ENCODE results near the gene CNTNAP5.

CNTNAP5 gene

DNA sequence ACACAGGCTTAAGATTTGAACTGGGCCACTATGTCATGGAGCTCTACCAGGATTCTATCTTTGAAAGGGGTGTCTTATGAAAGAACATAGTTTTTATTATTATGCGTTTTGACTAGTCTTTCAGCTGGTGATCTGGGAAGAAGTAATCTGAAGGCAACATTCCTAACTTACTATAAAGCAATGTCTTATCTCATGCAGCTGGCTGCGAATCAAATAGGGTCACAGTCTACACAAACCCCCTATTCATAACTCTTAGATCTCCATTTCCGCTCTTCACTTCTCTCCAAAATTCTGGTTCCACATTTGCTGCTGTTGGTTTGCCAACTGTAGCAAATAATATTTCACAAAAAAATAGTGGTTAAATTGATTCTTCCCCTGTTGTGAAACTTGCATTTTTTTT is 813.3 kb downstream of the CNTNAP5 start:
- no peak for DNase-seq

DNA sequence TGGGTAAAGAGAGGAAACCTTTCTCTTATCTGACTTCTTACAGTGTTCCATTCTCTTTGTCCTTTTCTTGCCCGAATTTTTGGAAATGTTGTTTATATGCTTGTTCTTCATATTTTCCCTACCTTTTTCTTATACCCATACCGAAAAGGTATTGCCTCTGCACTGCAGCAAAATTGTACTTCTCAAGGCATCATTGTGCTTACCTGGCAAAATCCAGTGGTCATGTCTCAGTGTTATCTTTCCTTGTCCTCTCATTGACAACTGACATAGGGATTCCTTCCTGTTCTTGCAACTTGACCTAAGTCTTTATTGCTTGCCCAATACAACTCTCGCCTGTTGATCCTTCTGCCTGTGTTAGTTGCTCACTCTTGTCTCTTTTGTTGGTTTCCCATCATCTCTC is 842.2 kb downstream of the CNTNAP5 start:
- no peak for DNase-seq

DNA sequence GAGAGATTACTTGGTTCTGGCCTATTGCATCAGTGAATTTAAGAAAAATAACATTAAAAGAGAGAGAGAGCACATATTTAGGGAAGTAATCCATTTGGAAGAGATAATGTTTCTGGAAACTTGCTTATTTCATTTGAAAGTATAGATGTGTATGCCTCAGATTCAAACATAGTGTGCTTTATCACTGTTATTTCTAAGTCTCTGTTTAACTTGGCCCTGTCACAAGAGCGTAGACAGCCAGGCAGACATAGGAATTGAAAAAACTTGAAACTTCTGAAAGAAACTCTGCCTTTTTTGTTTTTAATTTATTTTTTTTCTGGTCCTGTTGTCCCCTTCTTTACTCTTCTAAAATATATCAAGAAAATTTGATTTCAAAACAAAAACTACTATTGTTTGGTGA is 849.1 kb downstream of the CNTNAP5 start:
- no peak for DNase-seq

- no peak for DNase-seq
Measured at GRCh38 chr2:124874676-124875075, 849.6 kb downstream of the CNTNAP5 start.

DNA sequence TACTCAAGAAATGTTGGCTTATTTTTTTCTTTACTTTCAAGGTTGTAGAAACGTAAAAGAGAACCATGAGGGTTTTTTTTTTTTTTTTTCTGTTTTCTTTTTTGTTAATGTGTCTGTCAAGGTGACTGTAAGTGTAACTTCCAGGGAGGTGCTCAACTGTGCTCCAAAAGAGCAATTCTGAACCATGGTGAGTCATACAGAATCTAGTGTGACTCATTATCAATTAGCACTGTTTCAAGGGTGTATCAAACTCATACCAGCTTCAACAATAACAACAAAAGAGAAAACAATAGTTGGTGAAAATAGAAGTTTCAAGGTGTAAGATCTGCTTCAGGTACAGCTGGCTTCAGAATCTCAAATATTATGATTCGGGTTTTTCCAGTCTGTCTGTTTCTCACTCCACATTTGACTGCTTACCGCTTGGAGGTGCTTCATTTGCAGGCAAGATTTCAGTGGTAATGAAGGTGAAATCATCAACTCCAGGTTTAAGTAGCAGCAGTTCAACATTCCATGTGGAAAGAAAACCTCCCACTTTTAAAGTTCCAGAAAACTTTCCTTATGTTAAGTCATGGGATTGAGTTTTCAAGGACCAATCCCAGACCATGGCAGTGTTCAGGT is 850.6 kb downstream of the CNTNAP5 start:
- no peak for DNase-seq

DNA sequence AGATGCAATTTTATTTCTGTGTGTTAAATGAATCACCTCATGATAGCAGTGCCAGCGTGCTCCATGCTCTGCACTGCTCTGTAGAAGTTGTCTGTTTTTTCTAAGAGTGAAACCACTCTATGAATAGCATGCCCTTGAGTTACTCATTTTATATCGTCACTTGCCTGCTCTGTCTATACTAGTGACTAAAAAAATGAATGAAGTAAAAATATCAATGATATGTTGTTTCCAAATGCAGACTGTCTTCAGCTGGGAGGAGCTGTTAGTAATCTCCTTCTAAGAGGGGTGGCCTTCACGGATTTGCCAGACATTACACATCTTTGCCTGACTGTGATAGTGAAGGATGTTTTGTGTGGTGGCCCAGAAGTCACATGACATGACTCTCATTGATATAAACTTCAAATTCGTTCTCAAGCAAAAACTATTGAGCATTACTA is 852.1 kb downstream of the CNTNAP5 start:
- DNase-seq = no peak

DNA sequence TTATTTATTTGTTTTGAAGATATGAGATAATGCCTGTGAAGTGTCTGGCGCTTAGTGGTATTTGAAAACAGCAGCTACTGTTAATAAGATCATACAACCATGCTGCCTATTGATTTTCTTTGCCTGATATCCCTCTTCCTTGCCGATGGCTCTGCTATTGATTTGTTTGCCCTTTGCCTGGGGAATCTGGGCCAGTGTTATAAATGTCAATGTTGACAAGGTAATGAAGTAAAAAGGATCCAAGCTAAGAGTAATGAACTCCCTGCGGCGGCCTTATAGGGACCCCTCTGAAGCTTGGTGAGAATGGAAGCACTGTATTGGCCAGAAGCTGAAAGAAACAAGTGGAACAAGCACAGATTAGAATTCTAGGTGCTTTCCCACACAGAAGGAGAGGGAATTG is 854.6 kb downstream of the CNTNAP5 start:
- DNase-seq = no peak

GRCh38 chr2:124880995-124881394 is 855.9 kb downstream of the CNTNAP5 start:
- no peak for DNase-seq

DNA sequence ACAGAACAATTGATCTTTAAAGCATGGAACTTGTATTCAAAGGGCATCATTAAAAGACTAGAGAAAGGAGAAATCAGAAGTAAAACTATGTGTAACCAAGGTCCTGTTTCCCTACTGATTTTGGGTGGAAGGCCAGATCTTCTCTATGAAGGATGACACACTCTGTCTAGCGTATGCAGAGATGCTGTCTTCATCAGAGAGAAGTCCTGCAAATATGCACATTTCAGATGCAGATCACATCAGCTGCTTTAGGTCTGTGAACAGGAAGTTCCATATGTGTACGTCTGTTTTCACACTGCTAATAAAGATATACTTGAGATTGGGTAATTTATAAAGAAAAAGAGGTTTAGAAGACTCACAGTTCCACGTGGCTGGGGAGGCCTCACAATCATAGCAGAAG is 857.3 kb downstream of the CNTNAP5 start:
- DNase-seq = no peak

- no peak for DNase-seq
Measured at GRCh38 chr2:124883595-124883994, 858.5 kb downstream of the CNTNAP5 start.

GRCh38 chr2:124884315-124884714 is 859.2 kb downstream of the CNTNAP5 start:
- no peak for DNase-seq

- DNase-seq = no peak
Measured at GRCh38 chr2:124886216-124886615, 861.1 kb downstream of the CNTNAP5 start.

GRCh38 chr2:124887466-124887865 is 862.4 kb downstream of the CNTNAP5 start:
- DNase-seq = no peak

DNA sequence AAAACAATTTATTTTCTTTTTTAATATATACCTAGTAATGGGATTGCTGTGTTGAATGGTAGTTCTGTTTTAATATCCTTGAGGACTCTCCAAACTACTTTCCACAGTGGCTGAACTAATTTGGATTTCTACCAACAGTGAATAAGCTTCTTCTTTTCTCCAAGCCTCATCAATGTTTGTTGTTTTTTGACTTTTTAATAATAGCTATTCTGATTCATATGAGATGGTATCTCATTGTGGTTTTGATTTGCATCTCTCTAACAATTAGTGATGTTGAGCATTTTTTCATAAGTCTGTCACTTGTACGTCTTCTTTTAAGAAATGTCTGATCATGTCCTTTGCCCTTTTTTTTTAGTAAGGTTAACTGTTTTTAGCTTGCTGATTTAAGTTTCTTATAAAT is 863.3 kb downstream of the CNTNAP5 start:
- DNase-seq = no peak

DNA sequence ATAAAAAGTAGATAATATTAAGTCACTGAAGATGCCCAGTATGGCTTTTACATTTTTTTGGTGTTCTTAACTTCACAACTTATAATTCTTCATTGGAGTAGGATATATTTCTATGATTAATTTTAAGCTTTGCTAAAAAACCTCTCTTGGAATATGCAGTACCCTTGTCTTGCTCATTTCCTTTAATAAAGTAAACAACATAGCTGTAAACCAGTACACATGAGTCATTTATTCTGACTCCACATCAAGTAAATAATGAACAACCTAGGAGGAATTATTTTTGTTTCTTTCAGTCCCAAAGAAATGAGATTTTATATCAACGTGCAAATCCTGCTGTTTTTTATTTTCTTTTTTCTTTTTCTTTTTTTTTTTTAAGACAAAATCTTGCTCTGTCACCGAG is 869.1 kb downstream of the CNTNAP5 start:
- DNase-seq = no peak

DNA sequence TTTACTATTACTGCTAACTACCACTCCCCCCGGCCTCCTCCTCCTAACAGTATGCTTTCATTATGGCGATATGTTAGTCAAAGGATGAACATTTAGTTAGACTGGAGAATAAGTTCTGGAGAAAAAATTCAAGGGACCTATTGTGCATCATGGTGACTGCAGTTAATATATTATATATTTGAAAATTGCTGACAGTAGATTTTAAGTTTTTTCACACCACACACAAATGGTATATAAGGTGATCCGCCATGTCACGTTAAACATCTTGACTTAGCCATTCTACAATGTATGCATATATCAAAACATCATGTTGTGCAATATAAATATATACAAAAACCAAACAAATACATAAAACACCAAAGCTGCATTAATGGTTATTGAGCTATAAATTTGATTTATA is 873.7 kb downstream of the CNTNAP5 start:
- DNase-seq = no peak

DNA sequence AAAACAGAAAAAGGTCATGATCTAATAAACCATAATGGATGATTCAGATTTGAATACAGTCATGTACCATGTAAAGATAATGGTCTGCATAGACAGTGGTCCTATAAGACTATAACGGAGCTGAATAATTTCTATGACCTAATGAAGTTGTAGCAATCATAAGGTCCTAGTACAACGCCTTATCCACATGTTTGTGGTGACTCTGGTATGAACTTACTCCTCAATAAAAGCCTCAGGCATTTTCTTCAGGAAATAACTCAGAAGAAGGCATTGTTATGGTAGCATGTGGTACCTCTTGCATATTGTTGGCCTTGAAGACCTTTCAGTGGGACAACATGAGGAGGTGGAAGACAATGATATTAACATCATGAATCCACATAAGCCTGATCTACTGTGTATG is 883.3 kb downstream of the CNTNAP5 start:
- DNase-seq = no peak

DNA sequence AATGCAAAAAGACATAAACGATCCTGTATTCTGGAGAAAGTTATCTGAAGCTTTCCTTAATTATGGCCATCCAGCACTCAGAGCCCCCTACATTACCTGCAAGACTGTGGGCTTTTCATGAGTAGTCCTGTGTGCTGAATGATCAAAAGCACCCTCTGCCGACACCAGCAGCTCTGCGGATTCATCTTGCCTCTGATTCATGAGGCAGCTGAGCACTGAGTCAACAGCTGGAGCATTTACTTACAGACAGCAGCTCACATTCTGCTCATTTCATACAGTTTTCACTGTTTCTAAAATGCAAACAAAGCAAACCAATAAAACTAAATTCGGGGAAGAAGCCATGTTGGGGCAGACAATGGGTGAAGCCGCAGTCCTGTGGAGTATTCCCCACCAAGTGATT is 886.5 kb downstream of the CNTNAP5 start:
- DNase-seq = no peak

GRCh38 chr2:124913868-124914267 is 888.8 kb downstream of the CNTNAP5 start:
- no peak for DNase-seq

- DNase-seq = no peak
Measured at GRCh38 chr2:124915567-124915966, 890.5 kb downstream of the CNTNAP5 start.

DNA sequence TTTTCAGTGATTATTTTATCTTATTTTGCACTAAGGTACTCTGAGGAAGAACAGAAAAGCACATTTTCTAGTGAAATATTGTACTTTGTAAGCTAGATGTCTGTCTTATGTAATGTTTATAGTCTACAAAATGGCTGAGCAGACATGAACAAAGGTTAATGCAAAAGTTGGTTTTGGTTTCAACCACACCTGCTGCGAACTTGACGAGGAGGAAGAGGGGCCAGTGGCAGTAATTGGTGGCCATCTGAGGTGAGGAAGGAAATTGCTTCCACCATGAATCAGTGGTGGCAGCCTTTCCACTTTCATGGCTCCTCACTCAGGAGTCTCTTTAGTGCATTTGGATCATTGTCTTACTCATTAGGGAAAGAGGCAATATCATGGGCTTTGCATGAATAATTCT is 894.2 kb downstream of the CNTNAP5 start:
- no peak for DNase-seq

DNA sequence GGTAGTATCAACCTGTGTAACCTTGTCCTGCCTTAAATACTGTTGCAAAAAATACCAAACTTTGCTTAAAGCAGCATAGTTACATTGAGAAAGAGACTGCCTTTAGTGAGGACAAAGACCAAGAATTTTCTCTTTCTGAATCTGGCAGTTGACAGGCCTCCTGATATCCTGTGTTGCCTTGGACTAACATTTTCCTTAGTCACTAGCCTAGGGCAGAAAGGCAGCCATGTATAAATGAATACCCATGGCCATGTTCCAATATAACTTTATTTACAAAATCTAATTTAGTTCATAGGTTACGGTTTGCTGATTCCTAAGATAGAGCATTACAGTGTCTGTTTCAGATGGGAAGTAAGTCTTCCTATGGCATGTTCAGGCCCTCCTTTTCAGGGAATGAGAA is 895.4 kb downstream of the CNTNAP5 start:
- no peak for DNase-seq

DNA sequence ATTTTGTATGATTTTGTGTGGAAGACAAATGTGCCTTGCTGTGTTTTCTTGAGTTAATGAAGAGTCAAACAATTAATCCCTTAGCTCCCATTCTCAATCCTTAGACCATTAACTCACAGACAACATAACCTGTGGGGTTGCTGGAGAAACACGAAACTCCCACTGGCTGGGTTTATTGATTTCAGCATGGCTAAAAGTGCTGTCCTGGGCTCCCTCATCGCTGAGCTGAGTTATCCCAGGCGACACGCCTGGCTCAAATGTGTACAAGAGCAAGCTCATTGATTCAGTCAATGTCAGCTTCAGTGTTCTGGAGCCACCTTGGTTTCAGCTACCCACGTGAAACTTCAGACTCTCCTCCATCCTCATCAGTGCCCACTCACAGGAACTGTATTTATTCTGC is 896.1 kb downstream of the CNTNAP5 start:
- no peak for DNase-seq

DNA sequence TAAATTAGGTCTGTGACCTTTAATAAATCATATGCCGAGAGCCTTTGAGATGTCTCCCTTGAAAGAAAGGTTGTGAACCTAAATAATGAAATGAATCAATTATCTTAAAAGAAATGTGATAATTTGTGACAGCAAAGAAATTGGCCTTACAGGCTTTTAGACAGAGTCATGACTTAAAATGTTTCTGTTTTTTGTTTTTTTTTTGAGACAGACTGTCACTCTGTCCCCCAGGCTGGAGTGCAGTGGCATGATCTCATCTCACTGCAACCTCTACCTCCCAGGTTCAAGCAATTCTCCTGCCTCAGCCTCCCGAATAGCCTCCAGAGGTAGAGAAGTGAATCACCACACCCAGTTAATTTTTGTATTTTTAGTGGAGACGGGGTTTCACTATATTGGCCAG is 898.0 kb downstream of the CNTNAP5 start:
- DNase-seq = no peak

DNA sequence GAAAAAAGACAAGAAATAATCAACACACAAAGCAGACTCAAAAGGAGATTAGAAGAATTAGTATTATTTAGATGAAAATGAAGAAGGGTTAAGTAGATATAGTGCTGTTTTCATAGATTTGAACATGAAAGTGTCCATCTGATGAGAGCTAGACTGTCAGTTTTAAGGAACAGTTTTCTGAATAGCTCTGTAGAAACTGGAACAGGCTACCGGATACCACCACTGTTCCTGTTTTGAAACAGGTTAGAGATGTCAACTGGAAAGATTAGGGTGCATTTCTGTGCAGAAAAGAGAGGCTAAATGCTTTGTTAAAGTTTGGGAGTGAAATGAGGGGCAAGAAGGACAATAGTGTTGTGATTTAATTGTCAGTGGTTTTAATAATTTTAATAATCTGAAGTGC is 908.8 kb downstream of the CNTNAP5 start:
- DNase-seq = no peak

GRCh38 chr2:124953921-124954320 is 928.8 kb downstream of the CNTNAP5 start:
- DNase-seq = no peak
